Activated T-helper 1 cell treated with anti-CD3 and anti-CD28 coated beads, Interleukin-12 subunit alpha, Interleukin-12 subunit beta, Interleukin-2, Interleukin-4 antibody, amounts not matched to agents 30 ng/mL and 10 ng/mL and 1 ng/mL, durations not matched to agents 14 hours and 24 hours and 36 hours (primary cell): ENCODE results near the gene CIB1. TPM values are rescaled to one million over a fixed set of nuclear protein-coding genes. Genes with fewer than 3 reads are reported as not detected.

Source experiments
- DNase-seq: peaks from one replicate; pipeline ENCODE4 v3.0.0; 2021; ENCODE audit warnings: low spot score
- H3K27ac Mint-ChIP-seq: one replicate; pipeline ENCODE4 v1.8.0; 2021; ENCODE audit warnings: mild to moderate bottlenecking, mixed read lengths
- H3K27me3 Mint-ChIP-seq: one replicate; pipeline ENCODE4 v1.8.0; 2022; ENCODE audit warnings: mild to moderate bottlenecking, moderate library complexity, mixed read lengths; ENCODE audit not compliant: insufficient read depth
- H3K36me3 Mint-ChIP-seq: one replicate; pipeline ENCODE4 v1.8.0; 2021; ENCODE audit warnings: low read depth, mixed read lengths
- H3K4me1 Mint-ChIP-seq: one replicate; pipeline ENCODE4 v1.8.0; 2021; ENCODE audit warnings: low read depth, mixed read lengths
- H3K4me3 Mint-ChIP-seq: one replicate; pipeline ENCODE4 v1.8.0; 2021; ENCODE audit warnings: mild to moderate bottlenecking, moderate library complexity, mixed read lengths
- H3K9me3 Mint-ChIP-seq: one replicate; pipeline ENCODE4 v1.8.0; 2021; ENCODE audit warnings: mixed read lengths
- intact Hi-C: fragments of 100-400 bp; cut with micrococcal nuclease; formaldehyde crosslinking; loops from one replicate; pipeline ENCODE4 v1.15.1; 2024
- total RNA-seq: library from RNA; stranded (reverse); gene quantifications from 2 replicates; pipeline ENCODE4 v1.2.3, GENCODE V29; 2022

CIB1 gene
- total RNA-seq, 1 donor from 2014 or later = 145 TPM

GRCh38 chr15:90232941-90233386, 777 bp downstream of the CIB1 start:
- no peak for DNase-seq
- no peaks in the 10 kb centered on the region for H3K27me3 Mint-ChIP-seq
- peaks cover 38% of the 10 kb centered on the region for H3K36me3 Mint-ChIP-seq
- intact Hi-C loops = loop anchor here (1.0 to 2.0 kb wide), 3 partner anchors 90 to 702 kb away; partner anchors contain the start of gene UNC45A
- H3K27ac Mint-ChIP-seq = peak overlapping the region; percentile 94
- H3K9me3 Mint-ChIP-seq = no peaks in the 10 kb centered on the region
- peak overlapping the region; percentile 93 for H3K4me3 Mint-ChIP-seq
- H3K4me1 Mint-ChIP-seq = peaks cover 55% of the 10 kb centered on the region

GRCh38 chr15:90232196-90232595, 1.5 kb downstream of the CIB1 start:
- no peaks in the 10 kb centered on the region for H3K27me3 Mint-ChIP-seq
- no peak for DNase-seq
- peaks cover 35% of the 10 kb centered on the region for H3K36me3 Mint-ChIP-seq
- peak overlapping the region; percentile 93 for H3K4me3 Mint-ChIP-seq
- no peaks in the 10 kb centered on the region for H3K9me3 Mint-ChIP-seq
- peak overlapping the region; percentile 94 for H3K27ac Mint-ChIP-seq
- H3K4me1 Mint-ChIP-seq = peaks cover 55% of the 10 kb centered on the region
- intact Hi-C loops = loop anchor here (2.0 kb wide), 2 partner anchors 131 to 703 kb away; partner anchors contain the start of gene UNC45A

DNA sequence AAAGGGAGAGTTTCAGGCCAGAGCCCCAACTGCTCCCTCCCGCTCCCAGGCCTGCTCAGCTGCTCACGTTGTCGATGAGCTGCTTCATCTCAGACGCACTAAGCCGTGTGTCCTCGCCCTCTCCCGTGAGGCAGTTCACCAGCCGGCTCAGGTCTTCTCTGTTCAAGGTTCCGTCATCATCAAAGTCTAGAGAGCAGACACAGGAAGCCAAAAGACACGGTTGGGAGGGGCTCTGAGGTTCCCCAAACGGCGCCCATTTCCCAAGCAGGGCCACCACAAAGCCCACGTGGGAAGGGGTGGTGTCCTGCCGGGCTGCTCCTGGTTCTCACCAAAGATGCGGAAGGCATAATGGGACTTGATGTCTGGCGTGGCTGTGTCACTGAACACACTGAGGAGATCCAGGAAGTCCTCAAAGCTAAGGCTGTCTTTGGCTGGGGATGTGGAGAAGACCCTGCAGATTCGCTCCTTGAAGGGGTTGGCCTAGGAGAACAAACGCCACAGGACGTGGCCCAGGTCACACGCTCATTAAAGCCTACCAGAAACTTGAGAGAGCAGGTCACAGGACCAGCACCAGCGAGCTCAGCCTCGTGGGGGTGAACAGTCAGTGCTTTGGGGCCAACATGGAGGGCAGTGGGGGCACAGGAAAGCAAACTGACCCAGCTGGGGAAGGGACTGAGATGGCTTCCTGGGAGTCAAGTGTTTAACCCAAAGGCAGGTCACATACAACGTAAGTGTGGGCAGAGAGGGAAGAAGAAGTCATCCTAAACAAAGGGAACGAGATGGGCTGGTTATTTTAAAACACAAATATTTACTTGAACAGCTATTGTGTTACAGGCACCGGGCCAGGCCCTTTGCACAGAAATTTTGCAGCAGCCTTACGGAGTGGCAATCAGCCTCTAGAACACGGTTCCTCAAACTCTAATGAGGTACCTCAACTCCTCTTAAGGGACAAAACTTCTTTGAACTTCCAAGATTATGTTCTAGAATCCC, 2.4 kb downstream of the CIB1 start:
- H3K9me3 Mint-ChIP-seq = no peaks in the 10 kb centered on the region
- peaks cover 53% of the 10 kb centered on the region for H3K4me1 Mint-ChIP-seq
- H3K27ac Mint-ChIP-seq = peak overlapping the region; percentile 94
- H3K27me3 Mint-ChIP-seq = no peaks in the 10 kb centered on the region
- intact Hi-C loops = loop anchor here (1.0 to 2.0 kb wide), 3 partner anchors 131 to 703 kb away; partner anchors contain the start of genes BLM and UNC45A
- peak overlapping the region; percentile 93 for H3K4me3 Mint-ChIP-seq
- peak; percentile 80 for DNase-seq
- peaks cover 37% of the 10 kb centered on the region for H3K36me3 Mint-ChIP-seq

- Mint-ChIP-seq H3K4me3 (peak overlapping the region; percentile 93), H3K36me3 (peaks cover 38% of the 10 kb centered on the region), H3K27ac (peak overlapping the region; percentile 94), H3K9me3 (no peaks in the 10 kb centered on the region), H3K4me1 (peaks cover 50% of the 10 kb centered on the region), H3K27me3 (no peaks in the 10 kb centered on the region)
- intact Hi-C loops = loop anchor here (1.0 kb wide), 1 partner anchor 487 kb away; the partner anchor contains the start of gene BLM
- DNase-seq = no peak
Measured at GRCh38 chr15:90230610-90231009, 3.1 kb downstream of the CIB1 start.

- intact Hi-C loops = no loop called here
- Mint-ChIP-seq H3K27ac (peak overlapping the region; percentile 53), H3K4me1 (peaks cover 48% of the 10 kb centered on the region), H3K9me3 (no peaks in the 10 kb centered on the region), H3K4me3 (peak overlapping the region; percentile 93), H3K27me3 (no peaks in the 10 kb centered on the region), H3K36me3 (peaks cover 38% of the 10 kb centered on the region)
- no peak for DNase-seq
Measured at GRCh38 chr15:90230071-90230494, 3.7 kb downstream of the CIB1 start.

- peaks cover 38% of the 10 kb centered on the region for H3K36me3 Mint-ChIP-seq
- intact Hi-C loops = no loop called here
Measured at GRCh38 chr15:90228960-90229359, 4.8 kb downstream of the CIB1 start.

DNA sequence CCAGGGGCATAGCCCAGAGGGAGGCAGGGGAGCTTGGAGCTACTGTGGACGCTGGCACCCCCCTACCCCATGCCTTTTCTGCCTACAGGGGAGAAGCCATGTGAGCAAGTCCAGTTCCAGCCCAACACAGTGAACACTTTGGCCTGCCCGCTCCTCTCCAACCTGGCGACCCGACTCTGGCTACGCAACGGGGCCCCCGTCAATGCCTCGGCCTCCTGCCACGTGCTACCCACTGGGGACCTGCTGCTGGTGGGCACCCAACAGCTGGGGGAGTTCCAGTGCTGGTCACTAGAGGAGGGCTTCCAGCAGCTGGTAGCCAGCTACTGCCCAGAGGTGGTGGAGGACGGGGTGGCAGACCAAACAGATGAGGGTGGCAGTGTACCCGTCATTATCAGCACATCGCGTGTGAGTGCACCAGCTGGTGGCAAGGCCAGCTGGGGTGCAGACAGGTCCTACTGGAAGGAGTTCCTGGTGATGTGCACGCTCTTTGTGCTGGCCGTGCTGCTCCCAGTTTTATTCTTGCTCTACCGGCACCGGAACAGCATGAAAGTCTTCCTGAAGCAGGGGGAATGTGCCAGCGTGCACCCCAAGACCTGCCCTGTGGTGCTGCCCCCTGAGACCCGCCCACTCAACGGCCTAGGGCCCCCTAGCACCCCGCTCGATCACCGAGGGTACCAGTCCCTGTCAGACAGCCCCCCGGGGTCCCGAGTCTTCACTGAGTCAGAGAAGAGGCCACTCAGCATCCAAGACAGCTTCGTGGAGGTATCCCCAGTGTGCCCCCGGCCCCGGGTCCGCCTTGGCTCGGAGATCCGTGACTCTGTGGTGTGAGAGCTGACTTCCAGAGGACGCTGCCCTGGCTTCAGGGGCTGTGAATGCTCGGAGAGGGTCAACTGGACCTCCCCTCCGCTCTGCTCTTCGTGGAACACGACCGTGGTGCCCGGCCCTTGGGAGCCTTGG, 5.6 kb downstream of the CIB1 start:
- no peaks in the 10 kb centered on the region for H3K9me3 Mint-ChIP-seq
- no peak overlapping the region for H3K4me3 Mint-ChIP-seq
- peaks cover 40% of the 10 kb centered on the region for H3K36me3 Mint-ChIP-seq
- peaks cover 40% of the 10 kb centered on the region for H3K4me1 Mint-ChIP-seq
- intact Hi-C loops = no loop called here
- H3K27me3 Mint-ChIP-seq = no peaks in the 10 kb centered on the region
- no peak overlapping the region for H3K27ac Mint-ChIP-seq
- no peak for DNase-seq

More at GRCh38 chr15:90228960-90229359, 4.8 kb downstream of the CIB1 start:
- H3K27ac Mint-ChIP-seq = no peak overlapping the region
- H3K4me3 Mint-ChIP-seq = no peak overlapping the region
- no peaks in the 10 kb centered on the region for H3K27me3 Mint-ChIP-seq
- DNase-seq = no peak
- H3K9me3 Mint-ChIP-seq = no peaks in the 10 kb centered on the region
- peaks cover 40% of the 10 kb centered on the region for H3K4me1 Mint-ChIP-seq

GRCh38 chr15:90227336-90227735, 6.4 kb downstream of the CIB1 start:
- no peak overlapping the region for H3K27ac Mint-ChIP-seq
- no peak overlapping the region for H3K4me3 Mint-ChIP-seq
- intact Hi-C loops = no loop called here
- H3K4me1 Mint-ChIP-seq = peaks cover 32% of the 10 kb centered on the region
- no peaks in the 10 kb centered on the region for H3K27me3 Mint-ChIP-seq
- DNase-seq = no peak
- peaks cover 35% of the 10 kb centered on the region for H3K36me3 Mint-ChIP-seq
- H3K9me3 Mint-ChIP-seq = no peaks in the 10 kb centered on the region

DNA sequence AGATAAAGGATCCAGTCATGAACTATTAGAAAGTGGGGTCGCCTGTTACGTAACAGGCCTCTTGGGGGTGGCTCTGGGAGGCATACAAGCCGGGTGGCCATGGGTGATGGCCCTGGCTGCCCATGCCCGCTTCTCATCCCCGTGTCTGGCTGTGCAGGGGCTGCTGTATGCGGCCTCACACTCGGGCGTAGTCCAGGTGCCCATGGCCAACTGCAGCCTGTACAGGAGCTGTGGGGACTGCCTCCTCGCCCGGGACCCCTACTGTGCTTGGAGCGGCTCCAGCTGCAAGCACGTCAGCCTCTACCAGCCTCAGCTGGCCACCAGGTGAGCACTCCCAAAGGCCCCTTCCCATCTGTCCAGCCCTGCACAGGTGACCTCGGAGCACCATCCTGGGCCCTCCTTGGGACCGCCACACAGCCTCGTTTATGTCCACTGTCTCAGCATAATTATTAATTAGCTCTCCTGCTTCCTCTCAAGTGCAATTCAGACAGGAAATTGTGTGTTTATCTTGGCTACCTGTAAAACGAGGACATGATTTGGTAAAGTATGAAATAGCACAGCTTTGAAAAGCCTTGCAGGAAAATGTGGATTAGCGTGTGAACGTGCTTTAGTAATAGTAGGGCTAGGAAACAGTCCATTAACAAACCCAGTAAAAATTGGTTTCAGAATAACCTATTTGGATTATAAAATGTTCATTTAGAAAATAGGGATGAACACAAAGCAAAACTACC, 8.1 kb downstream of the CIB1 start:
- Mint-ChIP-seq H3K9me3 (no peaks in the 10 kb centered on the region), H3K36me3 (peaks cover 25% of the 10 kb centered on the region), H3K27ac (no peak overlapping the region), H3K4me1 (peaks cover 16% of the 10 kb centered on the region), H3K27me3 (no peaks in the 10 kb centered on the region), H3K4me3 (no peak overlapping the region)
- DNase-seq = no peak
- intact Hi-C loops = no loop called here

- intact Hi-C loops = no loop called here
- Mint-ChIP-seq H3K36me3 (peaks cover 23% of the 10 kb centered on the region), H3K9me3 (no peaks in the 10 kb centered on the region), H3K27me3 (no peaks in the 10 kb centered on the region), H3K27ac (no peak overlapping the region), H3K4me3 (no peak overlapping the region), H3K4me1 (peaks cover 10% of the 10 kb centered on the region)
- DNase-seq = no peak
Measured at GRCh38 chr15:90225047-90225446, 8.7 kb downstream of the CIB1 start.

DNA sequence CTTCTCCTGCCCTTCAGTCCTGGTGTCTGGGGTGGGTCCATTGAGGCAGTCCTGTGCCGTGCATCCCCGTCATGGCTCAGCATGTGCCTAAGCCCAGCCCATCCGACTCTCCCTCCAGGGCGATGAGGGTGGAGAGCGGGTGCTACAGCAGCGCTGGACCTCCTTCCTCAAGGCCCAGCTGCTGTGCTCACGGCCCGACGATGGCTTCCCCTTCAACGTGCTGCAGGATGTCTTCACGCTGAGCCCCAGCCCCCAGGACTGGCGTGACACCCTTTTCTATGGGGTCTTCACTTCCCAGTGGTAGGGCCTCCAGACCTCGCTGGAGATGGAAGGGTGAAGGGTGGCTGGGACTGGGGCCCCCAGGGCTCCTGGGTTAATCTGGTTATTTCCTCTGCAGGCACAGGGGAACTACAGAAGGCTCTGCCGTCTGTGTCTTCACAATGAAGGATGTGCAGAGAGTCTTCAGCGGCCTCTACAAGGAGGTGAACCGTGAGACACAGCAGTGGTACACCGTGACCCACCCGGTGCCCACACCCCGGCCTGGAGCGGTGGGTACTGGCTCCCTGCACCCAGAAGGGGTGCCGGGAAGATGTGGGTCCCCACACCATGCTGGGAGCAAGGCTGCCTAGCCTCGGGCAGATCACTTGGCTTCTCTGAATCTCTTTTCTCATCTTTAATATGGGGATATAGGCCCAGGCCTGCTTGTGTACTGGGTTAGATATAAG, 10.1 kb downstream of the CIB1 start:
- H3K4me1 Mint-ChIP-seq = peaks cover 8% of the 10 kb centered on the region
- H3K9me3 Mint-ChIP-seq = no peaks in the 10 kb centered on the region
- no peak overlapping the region for H3K27ac Mint-ChIP-seq
- H3K4me3 Mint-ChIP-seq = no peak overlapping the region
- DNase-seq = no peak
- intact Hi-C loops = no loop called here
- no peaks in the 10 kb centered on the region for H3K27me3 Mint-ChIP-seq
- peaks cover 10% of the 10 kb centered on the region for H3K36me3 Mint-ChIP-seq
